ENCODE measurements around the gene RTKN2. TPM values are rescaled to one million over a fixed set of nuclear protein-coding genes. Genes with fewer than 3 reads are reported as not detected.

Gene RTKN2
- total RNA-seq, 1 experiment from 2014 or later, result 14.4 TPM

DNA sequence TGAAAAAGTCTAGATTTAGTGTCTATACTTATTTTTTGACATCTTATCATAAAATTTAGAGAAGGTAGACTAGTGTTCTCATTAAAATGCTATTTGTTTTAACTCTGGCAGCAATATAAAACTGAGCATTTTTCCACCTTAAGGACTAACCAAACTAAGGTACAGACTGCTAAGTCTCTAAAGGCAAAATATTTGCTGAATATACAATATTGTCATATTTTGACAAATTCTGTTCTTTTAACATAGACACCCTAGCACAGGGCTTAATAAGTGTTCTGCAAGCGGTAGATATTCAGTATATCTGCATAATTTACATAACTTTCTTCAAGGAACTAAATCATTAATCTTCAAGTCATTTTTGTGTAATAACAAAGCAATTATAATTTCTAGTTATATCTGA is 8.6 kb downstream of the RTKN2 start:
- Histone ChIP-seq H2AFZ (ENCODE audit: low read length) (no peak overlapping the region), H4K5ac (ENCODE audit: insufficient read length, low read depth, low read length) (no peak overlapping the region), H3K23me2 (ENCODE audit: insufficient read length, low read depth, low read length, poor library complexity, severe bottlenecking) (no peaks in the 10 kb centered on the region), H3K14ac (ENCODE audit: insufficient read depth, low read length) (no peak overlapping the region), H3K79me2 (ENCODE audit: insufficient read depth, low read length) (peaks cover 2% of the 10 kb centered on the region; the same call in 1 of the 2 replicates), H3K4ac (ENCODE audit: low read depth, low read length) (no peak overlapping the region), H3K27ac (ENCODE audit: insufficient read length, low read depth, low read length) (no peak overlapping the region), H3K4me1 (ENCODE audit: insufficient read depth, low read length) (no peaks in the 10 kb centered on the region; the same call in 1 of the 2 replicates), H2BK12ac (ENCODE audit: insufficient read length, low read depth, low read length) (no peak overlapping the region), H2BK120ac (ENCODE audit: low read depth, low read length, poor library complexity, severe bottlenecking) (no peak overlapping the region), H3K23ac (ENCODE audit: insufficient read length, low read depth, low read length) (no peak overlapping the region), H3K56ac (ENCODE audit: insufficient read length, low read depth, low read length) (no peak overlapping the region), H3K27me3 (ENCODE audit: insufficient read depth, low read length) (no peaks in the 10 kb centered on the region), H3K9ac (ENCODE audit: extremely low read depth, insufficient read length, low read length) (no peak overlapping the region), H3K9me3 (ENCODE audit: control insufficient read depth, low read depth, low read length) (no peaks in the 10 kb centered on the region), H3K4me2 (ENCODE audit: insufficient read depth, insufficient read length, low read length) (no peak overlapping the region), H3K79me1 (ENCODE audit: insufficient read depth, low read depth, low read length, poor library complexity, severe bottlenecking) (no peaks in the 10 kb centered on the region), H4K91ac (ENCODE audit: insufficient read length, low read depth, low read length) (no peak overlapping the region), H3K18ac (ENCODE audit: insufficient read length, low read depth, low read length) (no peak overlapping the region), H4K20me1 (ENCODE audit: control insufficient read depth, insufficient read depth, insufficient read length) (no peaks in the 10 kb centered on the region), H4K8ac (replicated peaks; ENCODE audit: insufficient read length, low read depth, low read length) (no peak overlapping the region), H2AK5ac (ENCODE audit: insufficient read length, low read length) (no peak overlapping the region), H2BK5ac (ENCODE audit: insufficient read length, low read length) (no peak overlapping the region), H2BK20ac (ENCODE audit: low read depth, low read length, poor library complexity, severe bottlenecking) (no peak overlapping the region), H2BK15ac (ENCODE audit: low read depth, low read length) (no peak overlapping the region), H3T11ph (ENCODE audit: low read length) (no peak overlapping the region)
- H3K4me3 Mint-ChIP-seq, result no peak overlapping the region
- H3K27me3 Mint-ChIP-seq (ENCODE audit: low read depth), result no peaks in the 10 kb centered on the region
- H3K4me1 Mint-ChIP-seq, result peaks cover 10 to 11% of the 10 kb centered on the region in 2 experiments
- no CpG with 5 or more reads among the region's 1 CpG for WGBS (ENCODE audit: extremely low coverage, insufficient read length, low lambda C conversion rate)
- peaks cover 12 to 43% (median 25%) of the 10 kb centered on the region in 3 experiments; a peak in 6 of 7 replicates for H3K36me3 Mint-ChIP-seq (ENCODE audit: insufficient read depth in 1 of 3, low read depth in 3 of 3)
- DNase-seq, result no peak
- no peak overlapping the region; a peak in 1 of 7 replicates for H3K27ac Mint-ChIP-seq
- TF ChIP-seq, protein P1, sequence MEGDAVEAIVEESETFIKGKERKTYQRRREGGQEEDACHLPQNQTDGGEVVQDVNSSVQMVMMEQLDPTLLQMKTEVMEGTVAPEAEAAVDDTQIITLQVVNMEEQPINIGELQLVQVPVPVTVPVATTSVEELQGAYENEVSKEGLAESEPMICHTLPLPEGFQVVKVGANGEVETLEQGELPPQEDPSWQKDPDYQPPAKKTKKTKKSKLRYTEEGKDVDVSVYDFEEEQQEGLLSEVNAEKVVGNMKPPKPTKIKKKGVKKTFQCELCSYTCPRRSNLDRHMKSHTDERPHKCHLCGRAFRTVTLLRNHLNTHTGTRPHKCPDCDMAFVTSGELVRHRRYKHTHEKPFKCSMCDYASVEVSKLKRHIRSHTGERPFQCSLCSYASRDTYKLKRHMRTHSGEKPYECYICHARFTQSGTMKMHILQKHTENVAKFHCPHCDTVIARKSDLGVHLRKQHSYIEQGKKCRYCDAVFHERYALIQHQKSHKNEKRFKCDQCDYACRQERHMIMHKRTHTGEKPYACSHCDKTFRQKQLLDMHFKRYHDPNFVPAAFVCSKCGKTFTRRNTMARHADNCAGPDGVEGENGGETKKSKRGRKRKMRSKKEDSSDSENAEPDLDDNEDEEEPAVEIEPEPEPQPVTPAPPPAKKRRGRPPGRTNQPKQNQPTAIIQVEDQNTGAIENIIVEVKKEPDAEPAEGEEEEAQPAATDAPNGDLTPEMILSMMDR (conservative IDR thresholded peaks at IDR 0.05), result no peak
- no peaks in the 10 kb centered on the region for H3K9me3 Mint-ChIP-seq

Data from H9 (cell line).